MG63 (cell line): ENCODE data around the gene GAGE12J. TPM values are rescaled to one million over a fixed set of nuclear protein-coding genes. Genes with fewer than 3 reads are reported as not detected.

Experiments
- total RNA-seq: library from RNA; depleted of rRNA; stranded (reverse); fragments of >200 nt; shearing (Covaris generic); gene quantifications from 2 replicates; pipeline ENCODE4 v1.2.3, GENCODE V29; 2014; ENCODE audit warnings: low replicate concordance; rRNA removed

Gene GAGE12J
- total RNA-seq, 1 experiment from 2014 or later: not detected

Other genes starting within 250 kb of the GAGE12J start
- 1.9 TPM in 1 of 2 replicates, not detected in the other for gene PRAF2, start 248.0 kb upstream of the GAGE12J start, total RNA-seq
- 35.9 and 43.1 TPM in 2 replicates for gene WDR45, start 242.2 kb upstream of the GAGE12J start, total RNA-seq
- gene GPKOW, start 198.3 kb upstream of the GAGE12J start, total RNA-seq: 30.1 and 38.4 TPM in 2 replicates
- 1.1 and 3.2 TPM in 2 replicates for gene MAGIX, start 159.3 kb upstream of the GAGE12J start, total RNA-seq
- gene PLP2, start 150.1 kb upstream of the GAGE12J start, total RNA-seq: 114 and 139 TPM in 2 replicates
- gene PRICKLE3, start 135.7 kb upstream of the GAGE12J start, total RNA-seq: 1.2 and 8.3 TPM in 2 replicates
- 0.17 and 0.63 TPM in 2 replicates for gene SYP, start 121.8 kb upstream of the GAGE12J start, total RNA-seq
- gene CACNA1F, start 88.7 kb upstream of the GAGE12J start, total RNA-seq: not detected in 2 replicates
- 21.2 and 35.2 TPM in 2 replicates for gene CCDC22, start 86.6 kb upstream of the GAGE12J start, total RNA-seq
- gene FOXP3, start 57.3 kb upstream of the GAGE12J start, total RNA-seq: not detected in 2 replicates
- gene PPP1R3F, start 52.2 kb upstream of the GAGE12J start, total RNA-seq: 3.2 and 7.6 TPM in 2 replicates
- not detected in 2 replicates for gene GAGE10, start 18.4 kb upstream of the GAGE12J start, total RNA-seq
- gene GAGE13, start 9.5 kb downstream of the GAGE12J start, total RNA-seq: not detected in 2 replicates
- not detected in 2 replicates for gene GAGE12C, start 210.1 kb downstream of the GAGE12J start, total RNA-seq
- not detected in 2 replicates for gene GAGE12D, start 219.7 kb downstream of the GAGE12J start, total RNA-seq
- gene GAGE12E, start 229.3 kb downstream of the GAGE12J start, total RNA-seq: not detected in 2 replicates
- not detected in 2 replicates for gene GAGE12F, start 238.8 kb downstream of the GAGE12J start, total RNA-seq
- not detected in 2 replicates for gene GAGE12G, start 248.4 kb downstream of the GAGE12J start, total RNA-seq